PFSK-1 (cell line): Measurements from ENCODE around the gene MLF2.

ENCODE experiments used
- FOXP2 ChIP-seq: optimal IDR thresholded peaks from 2 replicates; pipeline ENCODE3; 2011; ENCODE audit warnings: borderline replicate concordance, control low read depth, inconsistent platforms; ENCODE audit not compliant: insufficient read depth; ENCODE audit errors: extremely low read length, extremely low read depth
- POLR2AphosphoS5 ChIP-seq: IDR thresholded peaks from 2 replicates; pipeline ENCODE4 v1.6.1; 2012; ENCODE audit warnings: low read depth, mild to moderate bottlenecking, control low read depth, low read length, moderate library complexity
- REST ChIP-seq, 2 experiments: IDR thresholded peaks; 2 replicates each; pipeline versions ENCODE4 v1.6.1 to v1.8.0; 2011 to 2012; ENCODE audit warnings: low read depth in 2 of 2, low read length in 2 of 2, control low read depth in 1 of 2, inconsistent platforms in 1 of 2, mild to moderate bottlenecking in 1 of 2, moderate library complexity in 1 of 2; ENCODE audit not compliant: insufficient read depth in 1 of 2
- SIN3A ChIP-seq: IDR thresholded peaks from 2 replicates; pipeline ENCODE4 v1.6.1; 2012; ENCODE audit warnings: mild to moderate bottlenecking, low read length, moderate library complexity, borderline replicate concordance; ENCODE audit not compliant: insufficient read depth
- TAF1 ChIP-seq: IDR thresholded peaks from 2 replicates; pipeline ENCODE4 v1.6.1; 2012; ENCODE audit warnings: low read length, control low read depth, borderline replicate concordance; ENCODE audit not compliant: insufficient read depth

The MLF2 gene

GRCh38 chr12:6782119-6782518, 29.2 kb upstream of the MLF2 start:
- TF ChIP-seq SIN3A (no peak), TAF1 (no peak), POLR2AphosphoS5 (no peak), REST (IDR thresholded peaks at IDR 0.05; ENCODE audit: insufficient read depth in 1 of 2, low read depth in 2 of 2, low read length in 2 of 2) (no peak), FOXP2 (no peak)

- TF ChIP-seq FOXP2 (no peak), REST (IDR thresholded peaks at IDR 0.05; ENCODE audit: insufficient read depth in 1 of 2, low read depth in 2 of 2, low read length in 2 of 2) (no peak), POLR2AphosphoS5 (no peak), SIN3A (no peak)
These were observed 27.6 kb upstream of the MLF2 start for GRCh38 chr12:6780573-6780972.

GRCh38 chr12:6779708-6780432, 26.9 kb upstream of the MLF2 start:
- TF ChIP-seq SIN3A, result no peak
- no peak for TF ChIP-seq TAF1
- TF ChIP-seq POLR2AphosphoS5, result no peak
- no peak for TF ChIP-seq REST (IDR thresholded peaks at IDR 0.05; ENCODE audit: insufficient read depth in 1 of 2, low read depth in 2 of 2, low read length in 2 of 2)
- no peak for TF ChIP-seq FOXP2

GRCh38 chr12:6778574-6779550, 25.9 kb upstream of the MLF2 start:
- peak; percentile 66; the same call in 1 of the 2 replicates for TF ChIP-seq TAF1
- TF ChIP-seq FOXP2, result peak; percentile 80
- TF ChIP-seq POLR2AphosphoS5, result peak; percentile 46
- TF ChIP-seq SIN3A, result peak; percentile 92
- TF ChIP-seq REST (IDR thresholded peaks at IDR 0.05; ENCODE audit: insufficient read depth in 1 of 2, low read depth in 2 of 2, low read length in 2 of 2), result 0 out of 4 replicates have a peak, but pooled peaks of 1 of the 2 experiments have one; percentile 55

GRCh38 chr12:6778217-6778573, 25.3 kb upstream of the MLF2 start:
- no peak for TF ChIP-seq FOXP2
- no peak for TF ChIP-seq REST (IDR thresholded peaks at IDR 0.05; ENCODE audit: insufficient read depth in 1 of 2, low read depth in 2 of 2, low read length in 2 of 2)
- TF ChIP-seq SIN3A, result no peak
- no peak for TF ChIP-seq POLR2AphosphoS5
- TF ChIP-seq TAF1, result no peak
